GM18951 (cell line): ENCODE results near the gene MPHOSPH8.

Experiments used
- POLR2A ChIP-seq: IDR thresholded peaks from 4 replicates; pipeline ENCODE4 v1.6.1; 2011; ENCODE audit warnings: mild to moderate bottlenecking; ENCODE audit not compliant: insufficient read length, insufficient read depth; ENCODE audit errors: extremely low read depth
- in situ Hi-C: fragments of 300-500 bp; cut with MboI; formaldehyde crosslinking; loops from one replicate; pipeline ENCODE4 v1.12.0; 2022; ENCODE audit warnings: low sequenced_read_pairs, mixed read lengths, inconsistent platforms; ENCODE audit not compliant: unreplicated experiment

The MPHOSPH8 gene

DNA sequence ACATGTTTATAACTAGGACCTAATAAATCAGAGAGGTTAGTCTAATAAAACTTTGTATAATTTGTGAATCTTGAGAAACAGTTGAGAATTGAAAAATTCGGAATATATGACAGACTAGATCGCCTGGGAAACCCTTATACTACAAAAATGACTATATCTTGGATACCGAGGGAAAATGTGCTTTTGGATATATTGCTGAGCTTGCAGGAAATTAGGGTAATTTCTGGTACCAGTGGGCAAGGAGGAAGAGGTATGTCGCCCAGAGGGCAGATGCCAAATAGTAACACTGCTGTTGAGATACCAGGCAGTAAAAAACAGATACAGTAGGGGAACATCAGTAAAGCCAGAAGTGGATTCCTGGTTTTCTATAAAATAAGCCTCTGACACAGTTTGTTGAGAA lies 17.3 kb downstream of the MPHOSPH8 start:
- TF ChIP-seq POLR2A = no peak
- in situ Hi-C loops = no loop called here

DNA sequence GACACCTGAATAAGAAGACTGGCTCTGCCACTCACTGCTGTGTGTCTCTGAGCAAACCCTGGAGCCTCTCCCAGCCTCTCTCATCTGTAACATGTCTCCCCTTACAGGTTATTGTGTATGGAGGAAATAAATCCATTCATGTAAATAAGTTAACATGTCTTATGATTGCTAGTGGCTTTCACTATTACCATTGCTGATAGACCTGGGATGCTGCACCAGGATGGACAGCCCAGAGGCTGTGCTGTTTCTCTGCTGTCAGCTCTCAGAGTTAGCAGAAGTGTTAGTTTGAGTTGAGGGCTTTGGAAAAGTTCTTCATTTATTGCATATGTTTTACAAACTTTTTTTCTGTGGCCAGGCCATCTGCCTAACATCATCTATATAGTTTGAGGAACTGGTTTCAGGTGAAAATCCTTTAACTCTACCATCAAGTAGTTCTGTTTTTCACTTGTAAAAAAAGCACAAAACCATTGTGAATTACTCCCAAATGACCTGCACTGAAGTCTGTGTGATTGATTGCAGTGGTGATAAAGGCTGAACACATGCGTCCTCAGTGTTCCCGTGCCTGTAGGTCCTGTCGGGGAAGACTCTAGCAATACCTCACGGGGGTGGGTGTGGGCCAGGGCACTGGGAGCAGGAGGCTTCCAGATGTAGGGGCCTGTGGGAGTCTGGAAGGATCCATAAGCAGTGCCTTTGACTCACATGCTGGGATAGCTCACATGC lies 24.6 kb downstream of the MPHOSPH8 start:
- in situ Hi-C loops = no loop called here
- no peak for TF ChIP-seq POLR2A

DNA sequence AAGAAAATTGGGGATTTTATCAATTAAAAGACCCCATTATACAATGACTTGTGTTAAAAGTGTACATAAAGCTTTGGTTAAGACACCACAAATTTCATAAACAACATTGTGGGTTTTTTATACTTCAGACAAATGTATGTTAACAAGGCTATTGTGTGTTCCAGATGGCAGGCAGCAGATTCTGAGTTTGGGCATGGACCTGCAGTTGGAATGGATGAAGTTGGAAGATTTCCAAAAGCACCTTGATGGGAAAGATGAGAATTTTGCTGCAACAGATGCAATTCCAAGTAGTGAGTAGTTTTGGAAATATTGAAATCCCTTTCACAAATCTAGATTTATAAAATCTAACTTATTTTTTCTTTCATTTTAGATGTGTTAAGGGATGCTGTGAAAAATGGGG lies 25.4 kb downstream of the MPHOSPH8 start:
- in situ Hi-C loops = no loop called here
- TF ChIP-seq POLR2A = no peak

DNA sequence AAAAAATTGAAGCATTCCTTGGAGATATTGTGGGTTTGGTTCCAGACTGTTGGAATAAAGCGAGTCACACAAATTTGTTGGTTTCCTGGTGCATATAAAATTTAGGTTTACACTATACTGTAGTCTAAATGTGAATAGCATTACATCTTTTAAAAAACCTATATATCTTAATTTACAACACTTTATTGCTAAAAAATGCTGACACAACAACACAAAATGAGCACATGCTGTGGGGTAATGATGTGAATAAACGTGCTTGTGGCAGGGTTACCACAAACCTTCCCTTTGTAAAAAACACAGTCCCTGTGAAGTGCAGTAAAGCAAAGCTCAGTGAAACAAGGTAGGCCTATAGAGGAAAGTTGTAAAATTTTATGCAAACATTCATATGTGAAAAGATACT lies 27.7 kb downstream of the MPHOSPH8 start:
- in situ Hi-C loops = no loop called here
- no peak for TF ChIP-seq POLR2A

DNA sequence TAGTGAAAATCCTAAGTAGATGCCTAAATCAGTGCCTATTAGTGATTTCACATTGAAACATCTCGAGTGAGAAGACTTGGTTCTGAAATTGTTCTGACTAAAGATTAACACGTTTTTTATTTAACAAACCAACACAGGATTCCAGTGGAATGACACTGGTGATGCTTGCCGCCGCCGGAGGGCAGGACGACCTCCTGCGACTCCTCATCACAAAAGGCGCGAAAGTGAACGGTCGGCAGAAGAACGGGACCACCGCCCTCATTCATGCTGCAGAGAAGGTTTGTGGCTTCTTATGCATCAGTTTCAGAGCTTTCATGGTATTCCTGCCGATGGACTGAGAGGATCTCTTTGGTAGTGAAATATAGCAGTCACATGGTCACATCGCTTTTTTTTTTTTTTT lies 28.1 kb downstream of the MPHOSPH8 start:
- no peak for TF ChIP-seq POLR2A
- in situ Hi-C loops = no loop called here

DNA sequence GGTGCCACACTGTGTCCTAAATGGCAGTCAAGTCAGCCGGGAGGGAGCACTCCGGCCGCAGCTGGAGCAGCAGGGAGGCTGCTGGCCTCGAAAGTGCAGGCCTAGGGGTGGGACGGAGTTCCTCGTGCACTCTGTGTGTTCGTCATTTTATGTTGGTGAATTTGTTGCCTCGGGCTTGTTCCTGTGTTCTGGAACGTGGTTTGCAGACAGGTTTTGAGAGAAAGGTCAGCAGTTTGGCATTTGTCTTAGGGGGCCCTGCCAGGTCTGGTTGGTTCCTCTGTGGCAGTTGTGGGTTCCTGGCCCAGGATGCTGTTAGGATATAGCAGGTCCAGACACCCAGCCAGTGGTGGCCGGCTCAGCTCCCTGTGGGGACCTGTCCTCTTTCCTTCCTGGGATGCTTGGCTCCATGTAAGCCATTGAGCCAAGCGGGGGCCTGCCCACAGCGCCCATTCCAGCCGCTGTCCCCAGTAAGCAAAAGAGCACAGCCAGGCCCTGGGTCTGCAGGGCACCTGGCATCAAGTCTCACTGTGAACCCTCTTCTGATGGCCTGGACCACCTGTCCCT lies 30.0 kb downstream of the MPHOSPH8 start:
- no peak for TF ChIP-seq POLR2A
- in situ Hi-C loops = no loop called here

DNA sequence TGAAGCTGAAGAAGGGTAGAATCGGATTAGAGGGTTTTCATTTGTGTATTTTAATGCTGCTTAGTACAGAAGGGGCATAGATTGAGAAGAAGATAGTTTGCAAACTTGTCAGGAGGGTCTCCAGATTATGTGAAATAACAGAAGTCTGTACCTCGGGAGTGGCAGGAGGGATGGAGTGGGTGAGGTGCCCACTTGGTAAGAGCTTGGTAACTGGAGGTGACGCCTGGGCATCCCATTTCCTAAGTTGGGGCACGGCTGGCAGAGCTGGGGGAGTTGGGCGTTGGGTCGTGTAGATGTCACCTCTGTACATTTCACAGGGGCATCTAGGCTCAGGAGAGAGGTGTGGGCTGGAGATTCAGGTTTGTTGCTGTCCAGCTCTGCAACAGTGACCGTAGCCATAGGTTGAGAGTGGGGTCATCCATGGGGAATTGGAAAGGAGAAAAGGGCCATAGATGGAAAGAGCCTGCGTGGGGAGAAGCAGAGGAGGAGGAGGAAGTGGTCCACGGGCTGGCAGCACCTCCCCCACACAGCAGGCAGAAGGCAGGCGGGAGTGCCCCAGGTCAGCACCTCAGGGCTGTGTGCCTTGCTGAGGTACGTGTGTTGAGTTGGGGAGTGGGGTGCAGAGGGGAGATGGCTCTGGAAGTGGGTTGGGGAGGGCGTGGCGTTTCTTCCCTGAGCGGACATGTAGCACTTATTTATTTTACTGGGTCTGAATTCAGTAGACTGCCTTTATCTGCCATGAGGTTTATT lies 31.2 kb downstream of the MPHOSPH8 start:
- TF ChIP-seq POLR2A = no peak
- in situ Hi-C loops = no loop called here

DNA sequence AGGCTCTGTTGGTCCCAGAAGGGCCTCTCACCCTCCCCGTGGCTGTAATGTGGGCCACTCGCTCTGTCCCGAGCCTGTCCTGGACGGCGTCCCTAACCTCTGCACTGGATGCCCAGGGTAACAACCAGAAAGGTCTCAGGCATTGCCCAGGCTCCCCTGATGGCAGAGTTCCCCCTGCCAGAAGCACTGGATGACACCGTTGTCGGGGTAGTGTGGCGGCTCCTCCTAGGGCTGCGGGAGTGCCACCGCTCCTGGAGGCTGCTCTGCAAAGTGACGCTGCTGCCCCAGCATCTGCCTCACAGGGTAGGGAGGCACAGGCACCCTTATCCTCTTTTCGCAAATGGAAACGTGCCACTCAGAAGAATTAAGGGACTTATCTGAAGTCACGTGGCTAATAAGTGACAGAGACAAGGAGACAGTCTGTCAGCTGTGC lies 32.0 kb downstream of the MPHOSPH8 start:
- no peak for TF ChIP-seq POLR2A
- in situ Hi-C loops = no loop called here

DNA sequence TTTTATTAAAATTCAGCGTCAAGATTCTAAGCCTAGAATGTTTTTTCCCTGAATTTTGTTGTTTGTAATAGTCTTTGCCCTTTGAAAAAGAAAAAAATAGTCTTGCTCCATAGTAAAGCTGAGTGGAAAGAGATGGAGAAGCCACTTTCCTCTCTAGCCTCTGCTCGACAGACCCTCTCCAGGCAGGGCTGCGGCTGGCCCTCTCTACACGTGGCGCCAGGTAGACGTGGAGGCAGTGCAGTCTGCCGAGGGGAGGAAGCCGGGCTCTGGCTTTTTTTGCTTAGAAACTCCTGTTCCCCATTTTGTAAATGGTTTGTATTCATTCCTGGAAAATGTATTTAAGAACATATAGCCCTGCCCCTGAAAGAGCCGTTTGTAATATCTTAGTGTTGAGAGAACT lies 35.3 kb downstream of the MPHOSPH8 start:
- no peak for TF ChIP-seq POLR2A
- in situ Hi-C loops = no loop called here

DNA sequence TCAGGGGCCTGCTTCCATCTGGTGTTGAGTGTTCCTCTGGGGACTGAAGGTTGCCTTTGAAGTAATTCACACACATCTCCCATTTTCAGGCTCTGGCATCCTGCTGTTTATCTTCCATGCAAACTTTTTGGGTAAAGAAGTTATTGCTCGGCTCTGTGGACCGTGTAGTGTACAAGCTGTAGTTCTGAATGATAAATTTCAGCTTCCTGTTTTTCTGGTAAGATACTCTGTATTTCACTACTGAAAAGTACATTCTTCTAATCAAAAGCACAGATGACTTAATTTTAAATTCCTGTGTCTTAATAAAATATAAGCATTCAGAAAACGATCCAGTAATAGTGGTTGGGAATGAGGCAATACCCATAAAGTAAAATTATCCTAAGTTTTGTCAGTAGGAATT lies 36.7 kb downstream of the MPHOSPH8 start:
- TF ChIP-seq POLR2A = no peak
- in situ Hi-C loops = no loop called here

DNA sequence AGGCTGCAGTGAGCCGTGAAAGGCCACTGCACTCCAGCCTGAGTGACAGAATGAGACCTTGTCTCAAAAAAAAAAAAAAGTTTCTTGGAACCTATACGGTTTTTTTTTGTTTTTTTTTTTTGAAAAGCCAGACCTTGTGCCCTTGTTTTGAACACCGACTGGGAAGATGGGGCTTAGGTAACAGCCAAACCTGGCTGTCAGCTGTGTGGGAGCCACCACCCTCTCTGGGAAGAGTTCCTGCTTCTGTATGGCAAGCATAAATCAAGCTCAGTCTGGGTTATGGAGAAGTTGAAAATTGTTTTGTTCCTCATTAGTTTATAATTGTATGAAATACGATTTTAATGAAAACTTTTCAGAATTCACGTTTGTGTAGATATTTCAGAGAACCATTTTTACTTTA lies 39.5 kb downstream of the MPHOSPH8 start:
- no peak for TF ChIP-seq POLR2A
- in situ Hi-C loops = no loop called here

DNA sequence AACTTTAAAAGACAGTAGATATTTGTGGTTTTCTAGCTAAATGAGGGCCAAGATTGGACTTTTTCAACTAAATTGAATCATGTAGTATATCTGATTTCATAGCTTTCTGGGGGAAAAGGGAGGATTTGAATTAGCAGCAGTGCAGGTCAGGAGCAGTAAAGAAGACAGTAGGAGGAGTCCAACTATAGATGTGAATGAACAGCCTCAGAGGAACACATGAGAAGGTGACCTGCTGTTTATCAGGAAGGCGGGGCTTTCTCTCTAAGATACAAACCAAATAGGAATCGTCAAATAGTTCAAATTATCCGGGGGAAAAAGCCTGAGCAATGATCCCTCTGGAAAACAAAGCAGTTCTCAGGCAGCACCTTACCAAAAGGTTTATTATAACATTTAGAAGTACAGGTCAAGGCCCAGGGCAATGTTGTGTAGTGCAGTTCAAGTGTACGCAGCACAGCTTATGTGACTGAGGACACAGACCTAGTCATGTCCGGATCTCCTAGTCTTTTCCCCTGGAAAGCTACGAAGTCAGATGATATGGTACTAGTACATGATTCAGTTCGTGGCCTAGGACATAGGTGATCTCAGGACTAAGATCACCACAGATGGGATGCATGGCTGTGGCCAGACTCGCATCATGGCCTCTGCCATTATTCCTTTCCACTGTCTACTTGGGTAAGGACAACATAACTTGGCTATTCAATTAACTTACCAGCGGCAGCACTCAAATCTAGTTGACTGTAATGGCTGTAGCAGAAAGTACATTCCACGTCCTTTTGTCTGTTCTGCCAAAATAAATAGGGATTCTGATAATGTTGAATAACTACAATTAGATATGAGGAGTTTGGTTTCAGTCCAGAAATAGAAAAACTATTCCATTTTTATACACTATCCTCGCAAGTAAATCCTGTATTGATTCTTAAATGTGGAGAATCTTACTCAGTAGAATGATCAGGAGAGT lies 40.3 kb downstream of the MPHOSPH8 start:
- no peak for TF ChIP-seq POLR2A
- in situ Hi-C loops = no loop called here

DNA sequence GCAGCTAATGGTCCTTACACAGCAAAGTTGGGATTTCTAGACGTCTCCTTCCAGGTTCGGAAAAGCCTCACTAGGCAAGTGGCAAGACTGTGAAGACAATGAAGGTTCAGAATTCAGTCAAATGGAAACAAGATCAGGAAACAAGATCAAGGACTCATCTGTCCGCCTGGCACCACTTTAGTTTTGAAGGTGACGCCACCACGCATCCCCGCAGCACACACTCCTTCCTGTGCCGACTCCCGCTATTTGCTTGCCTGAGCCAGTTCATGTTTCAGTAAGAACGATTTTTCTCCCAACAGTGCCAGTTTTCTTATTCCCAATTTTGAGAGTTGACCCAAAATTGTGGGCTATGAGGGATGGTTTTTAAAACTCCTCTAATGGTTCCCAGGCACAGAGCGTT lies 41.4 kb downstream of the MPHOSPH8 start:
- no peak for TF ChIP-seq POLR2A
- in situ Hi-C loops = no loop called here
